T-helper 17 cell (primary cell): ENCODE measurements around the gene TAF11L12. TPM values are rescaled to one million over a fixed set of nuclear protein-coding genes. Genes with fewer than 3 reads are reported as not detected.
A peak's percentile ranks its signal among the peaks of the same experiment; 100 is the strongest.
"Not testable (repeated sequence)": the region's sequence is repeated elsewhere in the genome, so short reads cannot be mapped to it uniquely, and the experiment has no call there.

Experiments used
- ATAC-seq: fragments of 150-1000 bp; cut with Tn5 transposase; 2 replicates; pipeline ENCODE4 v1.10.0; 2021; ENCODE audit warnings: mild to moderate bottlenecking, moderate library complexity
- DNase-seq, 3 donors: peaks; one replicate each; pipeline versions ENCODE4 v3.0.0 to v3.0.0-alpha.2; 2020 to 2021
- H3K9me3 ChIP-seq: one replicate; pipeline ENCODE4 v1.7.0; 2013; ENCODE audit warnings: low read length, mild to moderate bottlenecking; ENCODE audit not compliant: control insufficient read depth, poor library complexity, severe bottlenecking
- H3K27ac Mint-ChIP-seq: one replicate; pipeline ENCODE4 v1.8.0; 2022; ENCODE audit warnings: mild to moderate bottlenecking, moderate library complexity, mixed read lengths
- H3K27me3 Mint-ChIP-seq: one replicate; pipeline ENCODE4 v1.8.0; 2022; ENCODE audit warnings: mixed read lengths
- H3K36me3 Mint-ChIP-seq: one replicate; pipeline ENCODE4 v1.8.0; 2022; ENCODE audit warnings: low read depth, mixed read lengths
- H3K4me1 Mint-ChIP-seq: one replicate; pipeline ENCODE4 v1.8.0; 2022; ENCODE audit warnings: mild to moderate bottlenecking, mixed read lengths
- H3K4me3 Mint-ChIP-seq: one replicate; pipeline ENCODE4 v1.8.0; 2022; ENCODE audit warnings: mild to moderate bottlenecking, moderate library complexity, mixed read lengths
- total RNA-seq, 4 donors: library from RNA in 2 of 4; stranded (reverse) in 2 of 4; gene quantifications; one replicate each; pipeline ENCODE4 v1.2.3 and lab custom pipeline; 2022 to 2026

TAF11L12 gene
- total RNA-seq, result not detected
- total RNA-seq (lab: John Stamatoyannopoulos, UW), result 0 reads per million in 2 donors

- DNase-seq, H3K4me1 Mint-ChIP-seq, H3K9me3 ChIP-seq, ATAC-seq, H3K36me3 Mint-ChIP-seq, H3K4me3 Mint-ChIP-seq, H3K27me3 Mint-ChIP-seq, H3K27ac Mint-ChIP-seq: not testable (repeated sequence)
Measured at GRCh38 chr5:17610092-17610491, at the start of gene TAF11L12. Gene TAF11L12, plus strand, starts transcription at chr5:17610392.

GRCh38 chr5:17585658-17586057 is 24.5 kb upstream of the TAF11L12 start, which contains the start of gene TAF11L7:
Gene TAF11L7, minus strand, starts transcription at chr5:17585758.
- not testable (repeated sequence) for H3K27ac Mint-ChIP-seq, DNase-seq, H3K36me3 Mint-ChIP-seq, H3K4me1 Mint-ChIP-seq, ATAC-seq, H3K27me3 Mint-ChIP-seq, H3K4me3 Mint-ChIP-seq, H3K9me3 ChIP-seq

- not testable (repeated sequence) for H3K4me1 Mint-ChIP-seq, H3K36me3 Mint-ChIP-seq, ATAC-seq, H3K4me3 Mint-ChIP-seq, H3K9me3 ChIP-seq, DNase-seq, H3K27ac Mint-ChIP-seq, H3K27me3 Mint-ChIP-seq
Measured at GRCh38 chr5:17590860-17591259, 19.3 kb upstream of the TAF11L12 start, which contains the start of gene TAF11L8. Gene TAF11L8, minus strand, starts transcription at chr5:17590960.

GRCh38 chr5:17594255-17594654 is 15.9 kb upstream of the TAF11L12 start, which contains the start of gene TAF11L9:
Gene TAF11L9, minus strand, starts transcription at chr5:17594394.
- not testable (repeated sequence) for H3K27ac Mint-ChIP-seq, H3K36me3 Mint-ChIP-seq, H3K4me3 Mint-ChIP-seq, H3K4me1 Mint-ChIP-seq, ATAC-seq, H3K9me3 ChIP-seq, H3K27me3 Mint-ChIP-seq
- peak in 1 of 3 donors; percentile 12 for DNase-seq

GRCh38 chr5:17597728-17598127 is 12.5 kb upstream of the TAF11L12 start, which contains the start of gene TAF11L10:
Gene TAF11L10, minus strand, starts transcription at chr5:17597828.
- H3K36me3 Mint-ChIP-seq, H3K27ac Mint-ChIP-seq, ATAC-seq, H3K4me3 Mint-ChIP-seq, H3K27me3 Mint-ChIP-seq, DNase-seq, H3K4me1 Mint-ChIP-seq, H3K9me3 ChIP-seq: not testable (repeated sequence)

GRCh38 chr5:17603880-17604279 is 6.3 kb upstream of the TAF11L12 start, which contains the start of gene TAF11L11:
Gene TAF11L11, plus strand, starts transcription at chr5:17604183.
- not testable (repeated sequence) for H3K27ac Mint-ChIP-seq

GRCh38 chr5:17604951-17605350 is 5.2 kb upstream of the TAF11L12 start:
- H3K36me3 Mint-ChIP-seq, result no peaks in the 10 kb centered on the region
- ATAC-seq (no peak), DNase-seq (no peak)
- H3K4me1 Mint-ChIP-seq, result no peaks in the 10 kb centered on the region
- no peak overlapping the region for H3K4me3 Mint-ChIP-seq
- H3K9me3 ChIP-seq, result no peaks in the 10 kb centered on the region
- H3K27me3 Mint-ChIP-seq, result no peaks in the 10 kb centered on the region
- no peak overlapping the region for H3K27ac Mint-ChIP-seq

More at GRCh38 chr5:17603880-17604279, 6.3 kb upstream of the TAF11L12 start, which contains the start of gene TAF11L11:
- H3K36me3 Mint-ChIP-seq, H3K4me3 Mint-ChIP-seq, H3K4me1 Mint-ChIP-seq, ATAC-seq, DNase-seq, H3K27me3 Mint-ChIP-seq, H3K9me3 ChIP-seq: not testable (repeated sequence)

- not testable (repeated sequence) for H3K9me3 ChIP-seq, H3K36me3 Mint-ChIP-seq, H3K27me3 Mint-ChIP-seq, H3K4me1 Mint-ChIP-seq, DNase-seq, H3K27ac Mint-ChIP-seq, H3K4me3 Mint-ChIP-seq, ATAC-seq
Measured at GRCh38 chr5:17607461-17607860, 2.7 kb upstream of the TAF11L12 start.

GRCh38 chr5:17614872-17615605 is 4.8 kb downstream of the TAF11L12 start:
- DNase-seq, result no peak
- H3K27me3 Mint-ChIP-seq, result no peaks in the 10 kb centered on the region
- no peaks in the 10 kb centered on the region for H3K4me1 Mint-ChIP-seq
- H3K27ac Mint-ChIP-seq, result no peak overlapping the region
- no peaks in the 10 kb centered on the region for H3K36me3 Mint-ChIP-seq
- no peak for ATAC-seq
- H3K4me3 Mint-ChIP-seq, result no peak overlapping the region
- H3K9me3 ChIP-seq, result no peaks in the 10 kb centered on the region

GRCh38 chr5:17619354-17619753 is 9.2 kb downstream of the TAF11L12 start:
- H3K27me3 Mint-ChIP-seq, result no peaks in the 10 kb centered on the region
- no peaks in the 10 kb centered on the region for H3K4me1 Mint-ChIP-seq
- H3K4me3 Mint-ChIP-seq, result no peak overlapping the region
- DNase-seq (no peak), ATAC-seq (no peak)
- no peaks in the 10 kb centered on the region for H3K36me3 Mint-ChIP-seq
- no peaks in the 10 kb centered on the region for H3K9me3 ChIP-seq
- no peak overlapping the region for H3K27ac Mint-ChIP-seq

- DNase-seq (no peak), ATAC-seq (no peak)
- Mint-ChIP-seq H3K27me3 (no peaks in the 10 kb centered on the region), H3K4me1 (no peaks in the 10 kb centered on the region), H3K4me3 (no peak overlapping the region), H3K27ac (no peak overlapping the region), H3K36me3 (no peaks in the 10 kb centered on the region)
- no peaks in the 10 kb centered on the region for H3K9me3 ChIP-seq
Measured at GRCh38 chr5:17620627-17621026, 10.4 kb downstream of the TAF11L12 start.

- no peak for DNase-seq
- no peaks in the 10 kb centered on the region for H3K9me3 ChIP-seq
- Mint-ChIP-seq H3K27me3 (no peaks in the 10 kb centered on the region), H3K4me1 (no peaks in the 10 kb centered on the region), H3K4me3 (no peak overlapping the region), H3K27ac (no peak overlapping the region), H3K36me3 (no peaks in the 10 kb centered on the region)
- no peak for ATAC-seq
Measured at GRCh38 chr5:17625686-17626085, 15.5 kb downstream of the TAF11L12 start.

GRCh38 chr5:17631788-17632187 is 21.6 kb downstream of the TAF11L12 start, which contains the start of gene TAF11L13:
Gene TAF11L13, plus strand, starts transcription at chr5:17632088.
- H3K4me1 Mint-ChIP-seq, H3K27me3 Mint-ChIP-seq, H3K36me3 Mint-ChIP-seq, H3K4me3 Mint-ChIP-seq, DNase-seq, ATAC-seq, H3K27ac Mint-ChIP-seq, H3K9me3 ChIP-seq: not testable (repeated sequence)

GRCh38 chr5:17634160-17634559 is 24.0 kb downstream of the TAF11L12 start, which contains the start of gene TAF11L14:
Gene TAF11L14, plus strand, starts transcription at chr5:17634460.
- ATAC-seq (no peak), DNase-seq (no peak)
- no peaks in the 10 kb centered on the region for H3K4me1 Mint-ChIP-seq
- H3K9me3 ChIP-seq, result no peaks in the 10 kb centered on the region
- H3K27ac Mint-ChIP-seq, result no peak within 1 kb of the TSS
- no peaks in the 10 kb centered on the region for H3K27me3 Mint-ChIP-seq
- no peak within 1 kb of the TSS for H3K4me3 Mint-ChIP-seq
- no peaks in the 10 kb centered on the region for H3K36me3 Mint-ChIP-seq
